GM20431 (cell line): ENCODE results near the gene BTBD9.

Experiments
- in situ Hi-C: fragments of 300-500 bp; cut with MseI, MboI; formaldehyde crosslinking; loops from one replicate; pipeline ENCODE4 v1.15.0; 2020; ENCODE audit warnings: low sequenced_read_pairs; ENCODE audit not compliant: unreplicated experiment

BTBD9 gene

DNA sequence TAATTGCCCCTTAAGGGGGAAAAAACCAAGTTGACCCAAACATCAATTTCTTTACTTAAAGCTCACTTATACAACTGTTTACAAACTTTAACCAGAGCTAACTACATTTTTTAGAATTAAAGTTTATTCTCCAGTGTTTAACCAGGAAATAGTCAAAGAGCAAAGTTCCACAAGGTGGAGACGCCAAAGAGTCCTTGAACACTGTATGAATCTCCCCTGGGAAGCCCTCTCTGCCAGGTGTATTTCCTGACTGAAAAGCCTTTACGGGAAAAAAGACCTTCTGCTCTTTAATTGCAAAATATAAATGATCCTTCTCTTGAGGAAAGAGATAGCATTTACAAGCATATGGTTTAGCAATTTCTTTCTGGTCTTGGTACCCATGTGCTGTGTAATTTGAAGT is 36.2 kb downstream of the BTBD9 start:
- in situ Hi-C loops: no loop called here

DNA sequence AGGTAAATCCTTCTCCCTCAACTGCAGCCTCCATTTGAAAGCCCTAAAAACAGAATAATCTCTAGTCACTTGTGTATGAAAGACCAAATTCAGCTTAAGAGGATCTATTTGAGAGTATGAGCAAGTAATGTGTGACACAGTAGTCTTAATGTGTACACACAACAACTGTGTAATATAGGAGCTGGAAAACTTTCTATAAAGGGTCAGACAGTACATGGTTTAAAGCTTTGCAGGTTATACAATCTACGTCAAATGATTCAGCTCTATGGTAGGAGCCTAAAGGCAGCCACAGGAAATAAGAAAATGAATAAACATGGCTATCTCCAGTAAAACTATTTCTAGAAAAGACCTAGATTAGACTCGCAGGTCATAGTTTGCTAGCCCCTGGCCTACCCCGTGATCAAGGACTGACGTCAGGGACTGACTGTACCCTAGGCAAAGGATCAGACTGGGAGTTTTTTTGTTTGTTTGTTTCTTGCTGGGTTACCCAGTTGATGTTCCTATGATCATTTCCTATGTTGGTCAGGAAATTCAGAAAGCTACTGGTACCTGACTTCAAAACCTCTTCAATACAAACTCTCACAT is 39.7 kb downstream of the BTBD9 start:
- in situ Hi-C loops: no loop called here

- in situ Hi-C loops: no loop called here
These were observed 40.5 kb downstream of the BTBD9 start for GRCh38 chr6:38599261-38599660.

DNA sequence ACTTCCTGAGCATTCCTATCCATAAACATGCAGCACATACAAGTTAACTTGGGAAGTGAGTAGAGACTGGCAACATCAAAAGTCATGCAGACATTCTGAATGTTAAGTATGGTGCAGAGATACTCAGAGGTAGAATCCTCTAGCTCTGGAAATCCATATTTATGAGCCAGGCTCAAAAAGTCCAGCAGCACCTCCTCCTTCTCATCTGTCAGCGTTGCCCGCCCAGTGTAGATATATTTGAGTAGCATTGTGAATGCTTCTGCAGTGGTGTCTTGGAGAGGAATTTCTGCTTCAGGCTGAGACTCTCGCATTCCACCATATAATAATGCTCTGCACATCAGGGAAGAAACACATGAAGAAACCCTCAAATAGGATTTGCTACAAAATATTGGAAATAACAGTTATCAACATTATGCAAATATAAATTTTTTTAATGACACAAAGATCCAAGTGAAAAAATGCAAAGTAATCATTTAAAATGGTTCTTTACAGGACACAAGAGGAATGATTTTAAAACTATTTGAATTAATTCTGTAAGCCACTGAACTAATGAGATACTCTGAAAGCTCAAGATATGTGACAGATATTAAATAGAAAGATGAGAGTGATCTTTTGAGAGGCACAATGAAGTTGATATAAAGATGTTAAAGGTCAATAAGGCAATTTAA is 45.6 kb downstream of the BTBD9 start:
- in situ Hi-C loops: no loop called here

GRCh38 chr6:38593409-38593808 is 46.3 kb downstream of the BTBD9 start:
- in situ Hi-C loops: no loop called here

DNA sequence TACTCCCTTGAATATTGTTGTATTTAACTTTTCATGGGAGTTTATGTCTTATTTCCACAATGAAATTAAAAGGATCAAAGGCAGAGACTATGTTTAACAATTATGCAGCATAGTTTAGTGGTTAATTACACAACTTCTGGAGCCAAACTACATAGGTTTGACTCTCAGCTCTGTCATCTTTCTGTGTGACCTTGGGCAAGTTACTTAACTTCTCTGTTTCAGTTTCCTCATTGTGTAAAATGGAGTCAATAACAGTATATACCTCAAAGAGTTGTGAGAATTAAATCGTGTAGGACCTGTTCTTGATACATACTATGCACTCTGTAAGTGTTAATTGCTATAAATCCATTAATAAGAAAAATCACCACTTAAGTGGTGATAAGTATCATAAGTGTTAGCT is 48.3 kb downstream of the BTBD9 start:
- in situ Hi-C loops: no loop called here

GRCh38 chr6:38589367-38589720 is 50.4 kb downstream of the BTBD9 start:
- in situ Hi-C loops: no loop called here

GRCh38 chr6:38588631-38589366 is 50.9 kb downstream of the BTBD9 start:
- in situ Hi-C loops: no loop called here

- in situ Hi-C loops: no loop called here
These were observed 51.9 kb downstream of the BTBD9 start for GRCh38 chr6:38587766-38588362.

DNA sequence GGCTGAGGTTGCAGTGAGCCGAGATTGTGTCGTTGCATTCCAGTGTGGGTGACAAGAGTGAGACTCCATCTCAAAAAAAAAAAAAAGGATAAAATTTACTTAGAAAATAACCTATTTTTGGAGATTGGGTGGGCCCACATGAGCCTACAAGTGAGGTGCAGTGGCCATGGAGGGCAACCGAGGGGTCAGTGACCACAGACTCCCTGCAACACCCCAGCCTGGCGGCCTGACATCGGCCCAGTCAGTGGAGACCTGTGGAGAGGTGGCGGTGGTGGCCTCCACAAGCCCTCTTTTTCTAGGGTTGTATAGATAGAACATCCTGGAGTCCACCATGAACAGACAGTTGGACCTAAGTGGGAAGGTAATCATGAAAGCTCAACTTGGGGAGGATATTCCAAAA is 52.7 kb downstream of the BTBD9 start:
- in situ Hi-C loops: no loop called here

DNA sequence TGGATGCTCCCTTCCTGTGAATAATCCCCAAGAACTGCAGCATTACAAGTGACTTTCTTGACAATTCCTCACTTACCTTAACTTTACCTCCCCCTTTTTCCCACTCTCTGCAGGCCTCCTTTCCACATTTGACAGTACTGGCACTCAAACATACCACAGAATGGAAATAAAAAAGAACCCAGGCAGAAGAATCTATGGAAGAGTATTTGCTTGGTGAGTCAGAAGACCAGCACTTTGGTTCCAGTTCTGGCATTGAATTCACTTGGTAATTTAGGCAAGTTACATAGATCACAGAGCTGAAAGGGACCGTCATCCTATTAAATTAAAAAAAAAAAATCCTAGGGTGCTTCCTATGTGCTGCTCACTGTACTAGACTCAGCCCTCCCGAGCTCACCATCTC is 55.0 kb downstream of the BTBD9 start:
- in situ Hi-C loops: no loop called here

DNA sequence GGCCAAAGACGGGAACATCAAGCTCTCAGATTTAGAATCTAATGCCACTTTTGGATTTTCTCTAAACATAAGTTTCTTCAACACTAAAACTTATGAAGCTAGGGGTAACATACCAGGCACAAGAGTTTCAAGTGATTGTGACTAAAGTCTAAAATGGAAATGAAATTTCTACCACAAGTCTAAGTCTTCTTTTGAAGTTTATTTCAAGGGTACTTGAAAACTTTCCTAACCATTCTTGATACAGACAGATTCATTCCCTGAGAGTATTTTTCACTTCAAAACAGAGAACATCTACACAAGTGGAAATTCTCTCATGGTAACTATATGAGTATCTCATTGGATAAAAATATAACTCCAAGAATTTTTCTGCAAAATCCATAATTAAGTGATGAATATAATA is 56.2 kb downstream of the BTBD9 start:
- in situ Hi-C loops: no loop called here

GRCh38 chr6:38580030-38580429 is 59.7 kb downstream of the BTBD9 start:
- in situ Hi-C loops: no loop called here

DNA sequence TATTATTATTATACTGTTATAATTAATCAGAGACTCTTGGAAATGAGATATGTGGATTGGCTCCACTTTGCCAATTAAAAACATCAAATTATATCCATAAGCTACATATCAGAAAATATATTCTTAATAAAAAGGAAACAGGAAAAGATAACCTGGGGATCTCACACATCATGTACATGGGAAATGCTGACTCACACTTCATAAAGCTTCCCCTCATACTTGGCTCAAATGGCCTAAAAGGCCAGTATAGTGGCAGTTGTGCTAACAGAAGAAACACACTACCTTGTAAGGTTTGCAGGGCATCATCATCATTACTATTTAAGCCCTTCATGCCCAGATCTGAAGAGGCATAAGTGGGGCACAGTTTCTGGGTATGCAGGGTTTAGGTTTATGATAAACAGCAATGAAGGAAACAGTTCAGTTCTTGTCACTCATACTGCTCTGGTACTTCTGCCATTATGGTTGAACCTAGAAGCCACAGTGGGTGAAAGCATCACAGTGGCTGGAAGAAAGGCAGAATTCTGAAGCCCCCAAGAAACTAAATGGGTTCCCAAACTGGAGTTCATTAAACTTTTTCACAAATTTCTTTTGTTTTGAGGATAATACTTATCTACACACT is 60.6 kb downstream of the BTBD9 start:
- in situ Hi-C loops: no loop called here

DNA sequence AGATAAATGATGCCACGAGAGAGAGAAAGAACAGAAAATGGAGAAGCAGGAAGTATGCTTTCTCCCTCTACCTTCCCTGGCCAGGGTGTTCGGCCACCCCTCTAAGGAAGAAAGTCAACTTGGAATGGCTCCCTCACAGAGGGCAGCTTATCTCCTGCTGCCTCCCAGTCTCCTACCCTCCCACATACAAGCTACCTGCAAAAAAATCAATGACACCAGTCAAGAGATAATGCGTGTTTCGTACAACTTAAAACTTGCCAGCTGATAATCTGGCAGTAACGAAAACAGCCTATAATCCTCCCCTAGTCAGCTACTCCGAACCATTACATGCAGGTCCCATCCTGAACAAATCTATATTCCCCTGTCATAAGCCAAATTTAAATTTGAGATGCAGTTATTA is 61.7 kb downstream of the BTBD9 start:
- in situ Hi-C loops: no loop called here

- in situ Hi-C loops: no loop called here
These were observed 62.2 kb downstream of the BTBD9 start for GRCh38 chr6:38577492-38577891.

DNA sequence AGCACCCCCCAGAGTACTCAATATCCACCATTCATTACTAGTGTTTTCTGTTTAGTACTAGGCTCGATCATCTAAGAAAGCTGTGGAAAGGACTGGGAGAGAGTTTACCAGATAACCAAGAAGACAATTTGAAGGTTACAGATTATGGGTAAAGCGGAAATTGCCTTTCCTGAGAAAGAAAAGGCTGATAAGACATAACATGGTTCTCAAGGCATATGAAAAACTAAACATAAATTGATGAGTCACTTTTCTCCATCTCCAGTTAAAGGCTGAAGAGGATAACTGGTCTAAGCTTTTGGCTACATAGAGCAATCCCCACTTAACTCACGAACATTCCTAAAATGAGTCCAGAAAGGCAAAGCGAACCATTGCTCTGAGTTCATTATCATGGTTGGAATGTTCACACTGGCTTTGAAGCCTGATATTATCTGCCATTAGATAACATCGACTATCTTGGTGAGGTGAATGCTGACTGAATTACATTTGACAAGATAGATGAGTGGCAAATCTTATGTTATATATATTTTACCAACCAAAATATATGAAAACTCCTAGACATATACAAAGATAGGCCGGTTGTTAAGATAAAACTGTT is 65.8 kb downstream of the BTBD9 start:
- in situ Hi-C loops: no loop called here

DNA sequence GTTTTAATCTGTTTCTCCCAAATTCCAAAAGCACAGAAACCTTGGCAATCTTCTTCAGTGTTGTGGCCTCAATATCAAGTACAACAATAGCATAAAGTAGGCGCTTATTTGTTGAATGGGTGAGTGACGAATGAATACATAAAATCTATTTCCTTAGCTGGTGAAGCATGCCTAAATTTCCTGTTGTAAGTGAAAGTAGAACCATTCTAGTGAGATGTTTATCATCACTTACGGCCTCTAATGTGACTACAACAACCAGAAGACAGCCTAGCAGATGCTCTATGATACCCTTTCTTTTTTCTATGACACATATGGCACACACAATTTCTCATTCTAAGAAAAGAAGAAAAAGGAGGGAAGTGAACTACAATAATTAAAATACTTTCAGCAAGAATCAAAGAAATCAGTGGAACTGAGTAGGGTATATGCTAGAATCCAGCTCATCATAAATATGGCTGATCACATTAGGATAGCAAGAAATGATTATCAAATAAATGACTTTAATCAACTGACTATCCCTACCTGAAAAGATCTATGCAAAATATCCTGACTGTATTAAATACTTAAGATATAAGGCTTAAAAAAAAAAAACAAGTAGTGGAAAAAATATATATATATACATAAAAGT is 67.4 kb downstream of the BTBD9 start:
- in situ Hi-C loops: no loop called here

DNA sequence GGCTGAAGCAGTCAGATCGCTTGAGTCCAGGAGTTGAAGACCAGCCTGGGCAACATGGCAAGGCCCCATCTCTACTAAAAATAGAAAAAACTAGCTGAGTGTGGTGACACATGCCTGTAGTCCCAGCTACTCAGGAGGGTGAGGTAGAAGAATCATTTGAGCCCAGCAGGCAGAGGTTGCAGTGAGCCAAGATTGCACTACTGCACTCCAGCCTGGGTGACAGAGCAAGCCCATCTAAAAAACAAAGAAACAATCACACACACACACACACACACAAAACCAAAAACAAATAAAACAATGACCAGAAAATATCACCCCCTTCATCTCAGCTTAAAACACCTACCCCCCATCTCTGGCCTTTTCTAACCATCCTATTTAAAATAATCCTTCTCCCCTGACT is 68.0 kb downstream of the BTBD9 start:
- in situ Hi-C loops: no loop called here

DNA sequence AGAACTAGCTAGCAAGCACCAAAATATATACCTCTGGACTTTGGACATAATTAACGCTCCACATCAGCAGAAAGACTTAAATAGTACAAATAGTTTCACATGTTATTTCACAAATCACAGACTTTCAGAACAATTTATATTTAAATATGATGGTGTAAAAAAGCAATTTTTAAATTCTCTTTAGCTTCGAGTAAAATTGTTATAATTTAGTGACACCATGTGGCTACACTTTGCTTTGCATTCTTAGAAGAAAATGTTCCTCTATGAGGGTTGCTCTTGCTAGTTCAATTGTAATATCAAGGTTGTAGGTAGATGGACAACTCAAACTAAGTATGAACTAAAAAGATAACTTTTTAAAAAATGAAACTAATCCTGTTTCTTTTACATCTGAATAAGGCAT is 69.0 kb downstream of the BTBD9 start:
- in situ Hi-C loops: no loop called here
